NCI-H128 (cell line): Measurements from ENCODE around the gene MRPS30.
"Not testable (repeated sequence)": the region's sequence is repeated elsewhere in the genome, so short reads cannot be mapped to it uniquely, and the experiment has no call there.

Source experiments
- DNase-seq: peaks from one replicate; lab custom pipeline; 2025; ENCODE audit not compliant: unreplicated experiment; lab: John Stamatoyannopoulos, UW

Gene MRPS30

GRCh38 chr5:44808435-44809214 lies at the start of gene MRPS30:
TSS of gene MRPS30 (plus strand) at chr5:44808947. CDS start at chr5:44808963, 16 bp downstream.
- DNase-seq: peak; percentile 98

GRCh38 chr5:44769200-44769876 lies 39.4 kb upstream of the MRPS30 start:
- DNase-seq: no peak

GRCh38 chr5:44769877-44770209 lies 38.9 kb upstream of the MRPS30 start:
- DNase-seq: no peak

GRCh38 chr5:44770780-44771717 lies 37.7 kb upstream of the MRPS30 start:
- DNase-seq: no peak

- DNase-seq: not testable (repeated sequence)
These were observed 36.4 kb upstream of the MRPS30 start for GRCh38 chr5:44772397-44772796.

GRCh38 chr5:44774279-44774880 lies 34.4 kb upstream of the MRPS30 start:
- no peak for DNase-seq

GRCh38 chr5:44779167-44779566 lies 29.6 kb upstream of the MRPS30 start:
- no peak for DNase-seq

- DNase-seq: no peak
These were observed 25.0 kb upstream of the MRPS30 start for GRCh38 chr5:44783634-44784315.

GRCh38 chr5:44787731-44788130 lies 21.0 kb upstream of the MRPS30 start:
- DNase-seq: no peak

GRCh38 chr5:44789372-44789995 lies 19.3 kb upstream of the MRPS30 start:
- DNase-seq: not testable (repeated sequence)

GRCh38 chr5:44792031-44792673 lies 16.6 kb upstream of the MRPS30 start:
- not testable (repeated sequence) for DNase-seq

- no peak for DNase-seq
These were observed 14.4 kb upstream of the MRPS30 start for GRCh38 chr5:44794371-44794770.

- DNase-seq: no peak
These were observed 13.3 kb upstream of the MRPS30 start for GRCh38 chr5:44795496-44795895.

- DNase-seq: no peak
These were observed 10.9 kb upstream of the MRPS30 start for GRCh38 chr5:44797841-44798240.

GRCh38 chr5:44801992-44802391 lies 6.8 kb upstream of the MRPS30 start:
- no peak for DNase-seq

- DNase-seq: no peak
These were observed 2.1 kb upstream of the MRPS30 start for GRCh38 chr5:44806608-44807007.

GRCh38 chr5:44807269-44807668 lies 1.5 kb upstream of the MRPS30 start:
- no peak for DNase-seq

- DNase-seq: peak; percentile 40
These were observed 638 bp downstream of the MRPS30 start for GRCh38 chr5:44809215-44809955.

- DNase-seq: no peak
These were observed 1.2 kb downstream of the MRPS30 start for GRCh38 chr5:44809956-44810420.
